ENCODE data around the gene PRDM16.

- TF ChIP-seq CTCF (IDR thresholded peaks at IDR 0.05) (no peak), POLR2A (IDR thresholded peaks at IDR 0.05) (no peak)
These were observed 391.7 kb downstream of the PRDM16 start for GRCh38 chr1:3460672-3461131.

Measured in uterus (tissue), 2 donors.